Measurements from ENCODE around the gene HACD3.

Gene HACD3

GRCh38 chr15:65578904-65579728 lies 48.9 kb downstream of the HACD3 start:
- ChIA-PET POLR2A (interaction anchor here (0.6 to 1.5 kb wide), 2 partner anchors 32 to 48 kb away, joined by 4 to 6 read pairs; partner anchors contain the start of genes HACD3 and INTS14), CTCF (no interaction called here)
- no peak for DNase-seq (ENCODE audit: extremely low spot score)
- TF ChIP-seq LEF1 (IDR thresholded peaks at IDR 0.05; ENCODE audit: borderline replicate concordance) (no peak), BHLHE40 (IDR thresholded peaks at IDR 0.05; ENCODE audit: borderline replicate concordance) (no peak), TARDBP (IDR thresholded peaks at IDR 0.05) (no peak), FOXA1 (IDR thresholded peaks at IDR 0.05) (no peak), ARNT (IDR thresholded peaks at IDR 0.05) (no peak), NFRKB (IDR thresholded peaks at IDR 0.05) (no peak), ELF4 (IDR thresholded peaks at IDR 0.05) (no peak), PKNOX1 (IDR thresholded peaks at IDR 0.05) (no peak), FOXK2 (IDR thresholded peaks at IDR 0.05) (no peak), ZNF384 (IDR thresholded peaks at IDR 0.05) (no peak), SUZ12 (IDR thresholded peaks at IDR 0.05) (no peak), L3MBTL2 (conservative IDR thresholded peaks at IDR 0.05) (no peak), CTBP1 (IDR thresholded peaks at IDR 0.05; ENCODE audit: borderline replicate concordance) (no peak), FOXM1 (IDR thresholded peaks at IDR 0.05; ENCODE audit: borderline replicate concordance) (no peak), SP1 (IDR thresholded peaks at IDR 0.05) (no peak), HDGF (IDR thresholded peaks at IDR 0.05; ENCODE audit: borderline replicate concordance) (no peak)

GRCh38 chr15:65579762-65580161 lies 49.5 kb downstream of the HACD3 start:
- CTCF ChIA-PET: no interaction called here
- POLR2A ChIA-PET: interaction anchor here (0.6 to 1.5 kb wide), 2 partner anchors 31 to 49 kb away, joined by 4 to 6 read pairs; partner anchors contain the start of genes HACD3 and INTS14
- no peak for DNase-seq (ENCODE audit: extremely low spot score)
- TF ChIP-seq BHLHE40 (IDR thresholded peaks at IDR 0.05; ENCODE audit: borderline replicate concordance) (no peak), L3MBTL2 (conservative IDR thresholded peaks at IDR 0.05) (no peak), LEF1 (IDR thresholded peaks at IDR 0.05; ENCODE audit: borderline replicate concordance) (no peak), ELF4 (IDR thresholded peaks at IDR 0.05) (no peak), HDGF (IDR thresholded peaks at IDR 0.05; ENCODE audit: borderline replicate concordance) (no peak), FOXK2 (IDR thresholded peaks at IDR 0.05) (no peak)

- ChIA-PET CTCF (no interaction called here), POLR2A (interaction anchor here (1.1 kb wide), 1 partner anchor 49 kb away, joined by 5 read pairs; no protein-coding TSS in a partner anchor)
- DNase-seq (ENCODE audit: extremely low spot score): no peak
- TF ChIP-seq FOXA1 (IDR thresholded peaks at IDR 0.05) (no peak), SP1 (IDR thresholded peaks at IDR 0.05) (no peak), TARDBP (IDR thresholded peaks at IDR 0.05) (no peak), BHLHE40 (IDR thresholded peaks at IDR 0.05; ENCODE audit: borderline replicate concordance) (no peak), FOXK2 (IDR thresholded peaks at IDR 0.05) (no peak), CTBP1 (IDR thresholded peaks at IDR 0.05; ENCODE audit: borderline replicate concordance) (no peak), ELF4 (IDR thresholded peaks at IDR 0.05) (no peak)
These were observed 50.0 kb downstream of the HACD3 start for GRCh38 chr15:65580287-65580686.

- TF ChIP-seq FOXA1 (IDR thresholded peaks at IDR 0.05): no peak
- TF ChIP-seq FOXM1 (IDR thresholded peaks at IDR 0.05; ENCODE audit: borderline replicate concordance): no peak
- TF ChIP-seq SP1 (IDR thresholded peaks at IDR 0.05): no peak
- no peak for TF ChIP-seq HDGF (IDR thresholded peaks at IDR 0.05; ENCODE audit: borderline replicate concordance)
- TF ChIP-seq ELF4 (IDR thresholded peaks at IDR 0.05): no peak
- ChIA-PET POLR2A (no interaction called here), CTCF (no interaction called here)
- DNase-seq (ENCODE audit: extremely low spot score): no peak
These were observed 53.4 kb downstream of the HACD3 start for GRCh38 chr15:65583701-65584100.

GRCh38 chr15:65584241-65584640 lies 54.0 kb downstream of the HACD3 start:
- POLR2A ChIA-PET: no interaction called here
- DNase-seq (ENCODE audit: extremely low spot score): no peak
- CTCF ChIA-PET: no interaction called here
- TF ChIP-seq ELF4 (IDR thresholded peaks at IDR 0.05) (no peak), ARNT (IDR thresholded peaks at IDR 0.05) (no peak), BHLHE40 (IDR thresholded peaks at IDR 0.05; ENCODE audit: borderline replicate concordance) (no peak), SUZ12 (IDR thresholded peaks at IDR 0.05) (no peak), FOXK2 (IDR thresholded peaks at IDR 0.05) (no peak), LEF1 (IDR thresholded peaks at IDR 0.05; ENCODE audit: borderline replicate concordance) (no peak), FOXA1 (IDR thresholded peaks at IDR 0.05) (no peak), NFRKB (IDR thresholded peaks at IDR 0.05) (no peak), CTBP1 (IDR thresholded peaks at IDR 0.05; ENCODE audit: borderline replicate concordance) (no peak), HDGF (IDR thresholded peaks at IDR 0.05; ENCODE audit: borderline replicate concordance) (no peak), ZNF384 (IDR thresholded peaks at IDR 0.05) (no peak), L3MBTL2 (conservative IDR thresholded peaks at IDR 0.05) (no peak), PKNOX1 (IDR thresholded peaks at IDR 0.05) (no peak), SP1 (IDR thresholded peaks at IDR 0.05) (no peak), TARDBP (IDR thresholded peaks at IDR 0.05) (no peak), FOXM1 (IDR thresholded peaks at IDR 0.05; ENCODE audit: borderline replicate concordance) (no peak)

GRCh38 chr15:65587094-65587493 lies 56.8 kb downstream of the HACD3 start:
- no peak for TF ChIP-seq SUZ12 (IDR thresholded peaks at IDR 0.05)
- no peak for TF ChIP-seq FOXA1 (IDR thresholded peaks at IDR 0.05)
- TF ChIP-seq TARDBP (IDR thresholded peaks at IDR 0.05): no peak
- no peak for TF ChIP-seq SP1 (IDR thresholded peaks at IDR 0.05)
- no peak for TF ChIP-seq ZNF384 (IDR thresholded peaks at IDR 0.05)
- no peak for TF ChIP-seq FOXK2 (IDR thresholded peaks at IDR 0.05)
- TF ChIP-seq ELF4 (IDR thresholded peaks at IDR 0.05): no peak
- no peak for TF ChIP-seq ARNT (IDR thresholded peaks at IDR 0.05)
- TF ChIP-seq FOXM1 (IDR thresholded peaks at IDR 0.05; ENCODE audit: borderline replicate concordance): no peak
- TF ChIP-seq BHLHE40 (IDR thresholded peaks at IDR 0.05; ENCODE audit: borderline replicate concordance): no peak
- TF ChIP-seq PKNOX1 (IDR thresholded peaks at IDR 0.05): no peak
- TF ChIP-seq HDGF (IDR thresholded peaks at IDR 0.05; ENCODE audit: borderline replicate concordance): no peak
- no peak for TF ChIP-seq LEF1 (IDR thresholded peaks at IDR 0.05; ENCODE audit: borderline replicate concordance)
- no peak for TF ChIP-seq L3MBTL2 (conservative IDR thresholded peaks at IDR 0.05)
- no peak for TF ChIP-seq NFRKB (IDR thresholded peaks at IDR 0.05)
- TF ChIP-seq CTBP1 (IDR thresholded peaks at IDR 0.05; ENCODE audit: borderline replicate concordance): no peak
- POLR2A ChIA-PET: no interaction called here
- CTCF ChIA-PET: no interaction called here
- DNase-seq (ENCODE audit: extremely low spot score): no peak
